ENCODE data around the gene C16orf95.

DNA sequence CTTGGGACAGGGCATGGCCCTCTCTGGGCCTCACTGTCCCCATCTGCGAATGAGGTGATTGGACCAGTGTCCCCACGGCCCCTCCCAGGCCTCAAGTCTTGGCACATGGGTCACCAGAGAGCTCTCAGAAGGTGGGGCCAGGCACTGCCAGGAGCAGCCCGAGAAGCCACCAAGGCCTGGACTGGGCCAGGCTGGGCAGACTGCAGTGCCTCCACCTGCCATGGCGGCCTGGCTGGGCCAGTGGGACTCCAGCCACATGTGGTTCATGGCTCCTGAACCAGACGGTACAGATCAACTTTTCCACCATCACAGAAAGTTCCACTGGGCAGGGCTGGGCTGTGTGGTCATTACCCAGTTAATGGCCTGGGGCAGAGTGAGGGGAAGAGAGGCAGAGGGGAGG, 19.8 kb downstream of the C16orf95 start:
- no peak for TF ChIP-seq GATA3 (IDR thresholded peaks at IDR 0.05; ENCODE audit: low read depth, low read length)
- TF ChIP-seq GATA2 (IDR thresholded peaks at IDR 0.05; ENCODE audit: low read depth, low read length): no peak
